Activated naive CD4-positive, alpha-beta T cell treated with anti-CD3 and anti-CD28 coated beads for 36 hours (primary cell): ENCODE results near the gene IDUA. TPM values are rescaled to one million over a fixed set of nuclear protein-coding genes. Genes with fewer than 3 reads are reported as not detected.

ENCODE experiments used
- CTCF ChIA-PET: fragments of 350-600 bp; sonication (Branson Sonifier 250); formaldehyde crosslinking; loops from one replicate; lab custom pipeline; 2021; ENCODE audit warnings: antibody characterized with exemption; lab: Charles Lee
- DNase-seq: peaks from one replicate; pipeline ENCODE4 v3.0.0-alpha.2; 2020
- H3K27ac Mint-ChIP-seq: one replicate; pipeline ENCODE4 v1.8.0; 2021; ENCODE audit warnings: mild to moderate bottlenecking, mixed read lengths
- H3K27me3 Mint-ChIP-seq: one replicate; pipeline ENCODE4 v1.8.0; 2021; ENCODE audit warnings: low read depth, mixed read lengths
- H3K36me3 Mint-ChIP-seq: one replicate; pipeline ENCODE4 v1.8.0; 2021; ENCODE audit warnings: low read depth, mixed read lengths
- H3K4me1 Mint-ChIP-seq: one replicate; pipeline ENCODE4 v1.8.0; 2021; ENCODE audit warnings: low read depth, mixed read lengths
- H3K4me3 Mint-ChIP-seq: one replicate; pipeline ENCODE4 v1.8.0; 2021; ENCODE audit warnings: mild to moderate bottlenecking, moderate library complexity, mixed read lengths
- H3K9me3 Mint-ChIP-seq: one replicate; pipeline ENCODE4 v1.8.0; 2021; ENCODE audit warnings: mixed read lengths
- intact Hi-C: fragments of 100-400 bp; cut with micrococcal nuclease; formaldehyde crosslinking; loops from one replicate; pipeline ENCODE4 v1.15.1; 2023
- total RNA-seq, 2 experiments: library from RNA; stranded (reverse); gene quantifications; one replicate each; pipeline ENCODE4 v1.2.3, GENCODE V29; 2021

IDUA gene
- total RNA-seq, 2 experiments from 2014 or later: 9.5 to 10.5 TPM

- Mint-ChIP-seq H3K36me3 (no peaks in the 10 kb centered on the region), H3K9me3 (no peaks in the 10 kb centered on the region), H3K4me3 (peak overlapping the region; percentile 62), H3K27me3 (peaks cover 34% of the 10 kb centered on the region), H3K27ac (no peak overlapping the region), H3K4me1 (peaks cover 11% of the 10 kb centered on the region)
- peak; percentile 25 for DNase-seq
- intact Hi-C loops: loop anchor here (1.0 kb wide), 1 partner anchor 304 kb away; the partner anchor contains the start of gene PCGF3
- CTCF ChIA-PET: no interaction called here
These were observed 22.1 kb downstream of the IDUA start for GRCh38 chr4:1008840-1009541.

- Mint-ChIP-seq H3K4me1 (peaks cover 11% of the 10 kb centered on the region), H3K36me3 (no peaks in the 10 kb centered on the region), H3K27ac (no peak overlapping the region), H3K9me3 (no peaks in the 10 kb centered on the region), H3K27me3 (peaks cover 27% of the 10 kb centered on the region), H3K4me3 (peak overlapping the region; percentile 73)
- DNase-seq: peak; percentile 67
- CTCF ChIA-PET: interaction anchor here (0.8 kb wide), 1 partner anchor 46 kb away, joined by 4 read pairs; no protein-coding TSS in a partner anchor
- intact Hi-C loops: loop anchor here (1.0 to 5.0 kb wide), 7 partner anchors 36 to 713 kb away; partner anchors contain the start of genes CTBP1, DGKQ, MAEA and PCGF3
These were observed 22.9 kb downstream of the IDUA start for GRCh38 chr4:1009542-1010394.

- Mint-ChIP-seq H3K27ac (peak overlapping the region; percentile 46), H3K36me3 (no peaks in the 10 kb centered on the region), H3K4me1 (peaks cover 11% of the 10 kb centered on the region), H3K4me3 (peak overlapping the region; percentile 73), H3K27me3 (peaks cover 26% of the 10 kb centered on the region), H3K9me3 (no peaks in the 10 kb centered on the region)
- peak; percentile 87 for DNase-seq
- CTCF ChIA-PET: interaction anchor here (0.8 kb wide), 1 partner anchor 46 kb away, joined by 4 read pairs; no protein-coding TSS in a partner anchor
- intact Hi-C loops: loop anchor here (1.0 to 5.0 kb wide), 8 partner anchors 37 to 712 kb away; partner anchors contain the start of genes CTBP1, DGKQ, MAEA and TACC3
These were observed 23.7 kb downstream of the IDUA start for GRCh38 chr4:1010395-1011021.

GRCh38 chr4:1011022-1011665, 24.3 kb downstream of the IDUA start, which contains the start of gene FGFRL1:
Gene FGFRL1 (plus strand): TSS chr4:1011626. CDS start chr4:1012486, 860 bp downstream.
- no peaks in the 10 kb centered on the region for H3K36me3 Mint-ChIP-seq
- H3K4me3 Mint-ChIP-seq: peak within 1 kb of the TSS; percentile 73
- H3K27me3 Mint-ChIP-seq: peaks cover 26% of the 10 kb centered on the region
- peak; percentile 95 for DNase-seq
- H3K4me1 Mint-ChIP-seq: peaks cover 11% of the 10 kb centered on the region
- no peaks in the 10 kb centered on the region for H3K9me3 Mint-ChIP-seq
- intact Hi-C loops: loop anchor here (1.0 to 5.0 kb wide), 6 partner anchors 229 to 711 kb away; partner anchors contain the start of genes CTBP1, TACC3 and TMEM129
- CTCF ChIA-PET: no interaction called here
- H3K27ac Mint-ChIP-seq: peak within 1 kb of the TSS; percentile 46

- intact Hi-C loops: loop anchor here (1.0 to 5.0 kb wide), 6 partner anchors 229 to 711 kb away; partner anchors contain the start of genes CTBP1, TACC3 and TMEM129
- Mint-ChIP-seq H3K9me3 (no peaks in the 10 kb centered on the region), H3K4me3 (no peak overlapping the region), H3K4me1 (peaks cover 11% of the 10 kb centered on the region), H3K27me3 (peaks cover 23% of the 10 kb centered on the region), H3K27ac (no peak overlapping the region), H3K36me3 (no peaks in the 10 kb centered on the region)
- no peak for DNase-seq
- CTCF ChIA-PET: no interaction called here
These were observed 24.8 kb downstream of the IDUA start for GRCh38 chr4:1011666-1012033.

- no peaks in the 10 kb centered on the region for H3K36me3 Mint-ChIP-seq
- H3K4me3 Mint-ChIP-seq: peak overlapping the region; percentile 64
- peak; percentile 44 for DNase-seq
- peaks cover 11% of the 10 kb centered on the region for H3K4me1 Mint-ChIP-seq
- no peak overlapping the region for H3K27ac Mint-ChIP-seq
- CTCF ChIA-PET: no interaction called here
- H3K9me3 Mint-ChIP-seq: no peaks in the 10 kb centered on the region
- intact Hi-C loops: loop anchor here (5.0 kb wide), 4 partner anchors 235 to 710 kb away; partner anchors contain the start of genes CTBP1, TACC3 and TMEM129
- H3K27me3 Mint-ChIP-seq: peaks cover 18% of the 10 kb centered on the region
These were observed 25.3 kb downstream of the IDUA start for GRCh38 chr4:1012034-1012739.

GRCh38 chr4:1013225-1014073, 26.6 kb downstream of the IDUA start:
- Mint-ChIP-seq H3K27ac (no peak overlapping the region), H3K4me3 (no peak overlapping the region), H3K36me3 (no peaks in the 10 kb centered on the region), H3K9me3 (no peaks in the 10 kb centered on the region), H3K27me3 (peaks cover 7% of the 10 kb centered on the region), H3K4me1 (peaks cover 11% of the 10 kb centered on the region)
- CTCF ChIA-PET: no interaction called here
- intact Hi-C loops: loop anchor here (5.0 kb wide), 4 partner anchors 234 to 709 kb away; partner anchors contain the start of genes CTBP1, TACC3 and TMEM129
- DNase-seq: no peak

GRCh38 chr4:1014291-1015167, 27.7 kb downstream of the IDUA start:
- Mint-ChIP-seq H3K36me3 (no peaks in the 10 kb centered on the region), H3K4me1 (peaks cover 5% of the 10 kb centered on the region), H3K27ac (no peak overlapping the region), H3K27me3 (no peaks in the 10 kb centered on the region), H3K9me3 (no peaks in the 10 kb centered on the region), H3K4me3 (no peak overlapping the region)
- no peak for DNase-seq
- intact Hi-C loops: loop anchor here (5.0 kb wide), 4 partner anchors 233 to 708 kb away; partner anchors contain the start of genes CTBP1, TACC3 and TMEM129
- CTCF ChIA-PET: no interaction called here

GRCh38 chr4:1015179-1015578, 28.3 kb downstream of the IDUA start:
- Mint-ChIP-seq H3K27ac (no peak overlapping the region), H3K4me3 (no peak overlapping the region), H3K9me3 (no peaks in the 10 kb centered on the region), H3K4me1 (peaks cover 9% of the 10 kb centered on the region), H3K36me3 (no peaks in the 10 kb centered on the region), H3K27me3 (no peaks in the 10 kb centered on the region)
- no peak for DNase-seq
- intact Hi-C loops: no loop called here
- CTCF ChIA-PET: no interaction called here

- DNase-seq: no peak
- Mint-ChIP-seq H3K9me3 (no peaks in the 10 kb centered on the region), H3K4me1 (peaks cover 4% of the 10 kb centered on the region), H3K4me3 (no peak overlapping the region), H3K27ac (no peak overlapping the region), H3K27me3 (no peaks in the 10 kb centered on the region), H3K36me3 (no peaks in the 10 kb centered on the region)
- intact Hi-C loops: no loop called here
- CTCF ChIA-PET: no interaction called here
These were observed 28.9 kb downstream of the IDUA start for GRCh38 chr4:1015746-1016145.
